Endodermal cell (in vitro differentiated cells): ENCODE results near the gene FCSK. TPM values are rescaled to one million over a fixed set of nuclear protein-coding genes. Genes with fewer than 3 reads are reported as not detected.

Source experiments
- DNase-seq: peaks from one replicate; pipeline ENCODE4 v3.0.0-alpha.2; 2017
- H3K27ac ChIP-seq: 2 replicates; pipeline ENCODE4 v1.5.1; 2013; ENCODE audit warnings: mild to moderate bottlenecking, low read depth, low read length, moderate library complexity
- H3K27me3 ChIP-seq: 2 replicates; pipeline ENCODE4 v1.6.1; 2013; ENCODE audit warnings: mild to moderate bottlenecking, low read length, moderate library complexity; ENCODE audit not compliant: insufficient read depth, control insufficient read depth, poor library complexity, severe bottlenecking
- H3K36me3 ChIP-seq: 2 replicates; pipeline ENCODE4 v1.7.0; 2013; ENCODE audit warnings: mild to moderate bottlenecking, low read length, moderate library complexity; ENCODE audit not compliant: control insufficient read depth, insufficient read depth
- H3K4me1 ChIP-seq: one replicate; pipeline ENCODE4 v1.7.0; 2013; ENCODE audit warnings: low read length; ENCODE audit not compliant: control insufficient read depth, insufficient read depth
- H3K4me3 ChIP-seq: 2 replicates; pipeline ENCODE4 v1.5.1; 2013; ENCODE audit warnings: mild to moderate bottlenecking, low read length, moderate library complexity
- H3K9ac ChIP-seq: 2 replicates; pipeline ENCODE4 v1.6.1; 2013; ENCODE audit warnings: mild to moderate bottlenecking, low read length, moderate library complexity; ENCODE audit not compliant: poor library complexity, severe bottlenecking; ENCODE audit errors: extremely low read depth
- H3K9me3 ChIP-seq: 2 replicates; pipeline ENCODE4 v1.6.1; 2013; ENCODE audit warnings: mild to moderate bottlenecking, low read length, moderate library complexity; ENCODE audit not compliant: control insufficient read depth
- H3K27ac Mint-ChIP-seq: 2 replicates; pipeline ENCODE4 v1.8.0; 2020; ENCODE audit warnings: mixed read lengths
- H3K27me3 Mint-ChIP-seq: 2 replicates; pipeline ENCODE4 v1.8.0; 2021; ENCODE audit warnings: mild to moderate bottlenecking, mixed read lengths; ENCODE audit not compliant: insufficient read depth
- H3K36me3 Mint-ChIP-seq: 2 replicates; pipeline ENCODE4 v1.8.0; 2020; ENCODE audit warnings: low read depth, mixed read lengths
- H3K4me1 Mint-ChIP-seq: 2 replicates; pipeline ENCODE4 v1.8.0; 2020; ENCODE audit warnings: mixed read lengths
- H3K4me3 Mint-ChIP-seq: 2 replicates; pipeline ENCODE4 v1.8.0; 2020; ENCODE audit warnings: mild to moderate bottlenecking, moderate library complexity, mixed read lengths
- H3K9me3 Mint-ChIP-seq: 2 replicates; pipeline ENCODE4 v1.8.0; 2020; ENCODE audit warnings: mild to moderate bottlenecking, mixed read lengths
- WGBS, 2 experiments: methylation state at CpG; one replicate each; pipeline versions ENCODE4 v1.1.5 to v1.1.7; 2013; ENCODE audit warnings: missing lambda C conversion rate in 2 of 2, mixed read lengths in 1 of 2; ENCODE audit not compliant: insufficient coverage in 1 of 2, insufficient read length in 1 of 2; 5-methylcytosine and 5-hydroxymethylcytosine counted together
- total RNA-seq, 2 donors: library from RNA; stranded (reverse); fragmentation: NEBNext Ultra II Directional in 1 of 2; extraction: Animal tissue kit (Norgen Biotek cat#: 25700) in 1 of 2; gene quantifications; 2 replicates in 1 of 2; 3 replicates in 1 of 2; pipeline ENCODE4 v1.2.1, GENCODE V29; 2021
- TF ChIP-seq, protein P1 (sequence below): fragments of 200-600 bp; sonication (generic); conservative IDR thresholded peaks from 2 replicates; pipeline ENCODE4 v1.5.0; 2021; ENCODE audit warnings: antibody characterized with exemption, mild to moderate bottlenecking

Gene FCSK
- total RNA-seq, 2 donors from 2014 or later = 18.7 to 19.5 TPM

DNA sequence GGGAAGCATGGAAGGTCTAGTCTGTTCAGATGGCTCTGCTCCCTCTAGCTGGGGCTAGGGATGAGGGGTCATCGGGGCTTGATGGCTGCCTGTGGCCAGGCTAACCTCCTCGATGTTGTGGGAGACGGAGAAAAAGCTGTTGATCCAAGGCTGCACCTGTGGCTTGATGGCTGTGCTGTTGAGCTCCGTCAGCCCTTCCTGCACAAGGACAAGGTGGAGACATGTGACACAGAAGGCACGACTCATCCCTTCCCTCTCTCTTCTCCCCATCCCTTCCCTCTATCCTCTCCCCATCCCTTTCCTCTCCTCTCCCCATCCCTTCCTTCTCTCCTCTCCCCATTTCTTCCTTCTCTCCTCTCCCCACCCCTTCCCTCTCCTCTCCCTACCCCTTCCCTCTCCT lies 28.2 kb downstream of the FCSK start:
- no peaks in the 10 kb centered on the region for H3K27me3 ChIP-seq
- no peak overlapping the region for H3K4me3 Mint-ChIP-seq
- no peak overlapping the region for H3K27ac Mint-ChIP-seq
- H3K9ac ChIP-seq = no peak overlapping the region
- no peak overlapping the region for H3K27ac ChIP-seq
- WGBS, 2 experiments = 87 to 100% methylated on average over 3 to 5 of the region's 5 CpGs
- H3K36me3 Mint-ChIP-seq = peaks cover 36% of the 10 kb centered on the region
- H3K9me3 ChIP-seq = no peaks in the 10 kb centered on the region
- no peaks in the 10 kb centered on the region for H3K27me3 Mint-ChIP-seq
- no peak overlapping the region for H3K4me3 ChIP-seq
- H3K4me1 ChIP-seq = no peaks in the 10 kb centered on the region
- TF ChIP-seq, protein P1, sequence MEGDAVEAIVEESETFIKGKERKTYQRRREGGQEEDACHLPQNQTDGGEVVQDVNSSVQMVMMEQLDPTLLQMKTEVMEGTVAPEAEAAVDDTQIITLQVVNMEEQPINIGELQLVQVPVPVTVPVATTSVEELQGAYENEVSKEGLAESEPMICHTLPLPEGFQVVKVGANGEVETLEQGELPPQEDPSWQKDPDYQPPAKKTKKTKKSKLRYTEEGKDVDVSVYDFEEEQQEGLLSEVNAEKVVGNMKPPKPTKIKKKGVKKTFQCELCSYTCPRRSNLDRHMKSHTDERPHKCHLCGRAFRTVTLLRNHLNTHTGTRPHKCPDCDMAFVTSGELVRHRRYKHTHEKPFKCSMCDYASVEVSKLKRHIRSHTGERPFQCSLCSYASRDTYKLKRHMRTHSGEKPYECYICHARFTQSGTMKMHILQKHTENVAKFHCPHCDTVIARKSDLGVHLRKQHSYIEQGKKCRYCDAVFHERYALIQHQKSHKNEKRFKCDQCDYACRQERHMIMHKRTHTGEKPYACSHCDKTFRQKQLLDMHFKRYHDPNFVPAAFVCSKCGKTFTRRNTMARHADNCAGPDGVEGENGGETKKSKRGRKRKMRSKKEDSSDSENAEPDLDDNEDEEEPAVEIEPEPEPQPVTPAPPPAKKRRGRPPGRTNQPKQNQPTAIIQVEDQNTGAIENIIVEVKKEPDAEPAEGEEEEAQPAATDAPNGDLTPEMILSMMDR = no peak
- H3K9me3 Mint-ChIP-seq = no peaks in the 10 kb centered on the region
- peaks cover 40% of the 10 kb centered on the region for H3K36me3 ChIP-seq
- no peak for DNase-seq
- no peaks in the 10 kb centered on the region for H3K4me1 Mint-ChIP-seq

- Mint-ChIP-seq H3K4me1 (no peaks in the 10 kb centered on the region), H3K9me3 (no peaks in the 10 kb centered on the region), H3K4me3 (no peak overlapping the region), H3K36me3 (peaks cover 36% of the 10 kb centered on the region), H3K27ac (no peak overlapping the region), H3K27me3 (no peaks in the 10 kb centered on the region)
- no peak for DNase-seq
- no peaks in the 10 kb centered on the region for H3K4me1 ChIP-seq
- H3K27me3 ChIP-seq = no peaks in the 10 kb centered on the region
- WGBS, 2 experiments = 81% methylated on average over 5 of the region's 5 CpGs
- no peaks in the 10 kb centered on the region for H3K9me3 ChIP-seq
- H3K4me3 ChIP-seq = no peak overlapping the region
- H3K9ac ChIP-seq = no peak overlapping the region
- H3K27ac ChIP-seq = no peak overlapping the region
- H3K36me3 ChIP-seq = peaks cover 40% of the 10 kb centered on the region
- TF ChIP-seq, protein P1 = no peak
These were observed 29.0 kb downstream of the FCSK start for GRCh38 chr16:70483426-70483825.

DNA sequence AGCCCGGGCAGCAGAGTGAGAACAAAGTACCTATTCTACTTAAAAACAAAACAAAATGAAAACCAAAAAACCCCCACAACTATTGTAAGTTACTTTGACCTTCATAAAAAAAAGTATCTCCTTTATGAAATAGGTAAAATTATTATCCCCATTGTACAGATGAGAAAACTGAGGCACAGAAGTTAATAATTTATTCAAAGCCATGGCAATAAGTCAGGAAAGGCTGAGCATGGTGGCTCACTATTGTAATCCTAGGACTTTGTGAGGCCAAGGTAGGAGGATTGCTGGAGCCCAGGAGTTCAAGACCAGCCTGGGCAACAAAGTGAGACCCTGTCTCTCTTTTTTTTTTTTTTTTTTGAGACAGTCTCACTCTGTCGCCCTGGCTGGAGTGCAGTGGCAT lies 30.5 kb downstream of the FCSK start:
- Histone ChIP-seq H3K9me3 (no peaks in the 10 kb centered on the region), H3K27me3 (no peaks in the 10 kb centered on the region), H3K9ac (no peak overlapping the region), H3K4me3 (no peak overlapping the region), H3K27ac (no peak overlapping the region), H3K36me3 (peaks cover 42% of the 10 kb centered on the region), H3K4me1 (no peaks in the 10 kb centered on the region)
- Mint-ChIP-seq H3K27me3 (no peaks in the 10 kb centered on the region), H3K36me3 (peaks cover 40% of the 10 kb centered on the region), H3K4me3 (no peak overlapping the region), H3K9me3 (no peaks in the 10 kb centered on the region), H3K4me1 (no peaks in the 10 kb centered on the region), H3K27ac (no peak overlapping the region)
- TF ChIP-seq, protein P1 = no peak
- 88% methylated on average over 2 of the region's 2 CpGs; no CpG with 5 or more reads in 1 of the 2 experiments for WGBS, 2 experiments
- no peak for DNase-seq
